ENCODE measurements around the gene HINT3. TPM values are rescaled to one million over a fixed set of nuclear protein-coding genes. Genes with fewer than 3 reads are reported as not detected.

The HINT3 gene
- total and polyA plus RNA-seq, 2 donors (not counting 3 experiments of a cell fraction or from before 2014, with no cell fraction given), result 1.8 to 8.4 TPM

GRCh38 chr6:125931733-125932450 is 24.7 kb upstream of the HINT3 start:
- DNase-seq (ENCODE audit: low read depth, low spot score), result peak; percentile 38
- no peak overlapping the region for H3K4me3 ChIP-seq (replicated peaks in 1 of 3; ENCODE audit: insufficient read depth in 1 of 3, low read depth in 1 of 3, low read length in 3 of 3)
- no peak overlapping the region for H3K9ac ChIP-seq (replicated peaks; ENCODE audit: extremely low read depth, insufficient read depth, low read length)
- H4K20me1 ChIP-seq (replicated peaks; ENCODE audit: control insufficient read depth, extremely low read depth, insufficient read depth, low read length), result no peaks in the 10 kb centered on the region
- no peaks in the 10 kb centered on the region for H3K27me3 ChIP-seq (ENCODE audit: control insufficient read depth in 2 of 2, insufficient read depth in 2 of 2, low read length in 2 of 2)
- dilution Hi-C loops (cut with MboI; ENCODE audit: extremely low pct_ligation_motif_present, low sequenced_read_pairs), result no loop called here
- no peaks in the 10 kb centered on the region for H3K9me1 ChIP-seq (replicated peaks; ENCODE audit: control insufficient read depth, extremely low read depth, insufficient read depth, low read length)
- POLR2A ChIA-PET, result no interaction called here
- peak; percentile 76 for FAIRE-seq
- H3K79me2 ChIP-seq (ENCODE audit: control insufficient read depth, insufficient read depth, low read length), result no peaks in the 10 kb centered on the region
- peaks cover 2 to 7% of the 10 kb centered on the region in 2 experiments for H3K36me3 ChIP-seq (ENCODE audit: control insufficient read depth in 2 of 2, extremely low read depth in 1 of 2, insufficient read depth in 2 of 2, low read length in 2 of 2)
- no peak overlapping the region for H3K4me2 ChIP-seq (ENCODE audit: insufficient read depth, low read length)
- H2AFZ ChIP-seq (ENCODE audit: low read depth, low read length), result no peak overlapping the region
- intact Hi-C loops (cut with micrococcal nuclease), result no loop called here
- no peak overlapping the region for H3K27ac ChIP-seq (ENCODE audit: insufficient read depth, low read depth, low read length)
- CTCF ChIA-PET, result interaction anchor here (0.9 to 1.1 kb wide), 4 partner anchors 14 to 24 kb away, joined by 3 to 5 read pairs (median 4); partner anchors contain the start of gene HINT3
- no peaks in the 10 kb centered on the region for H3K9me3 ChIP-seq (replicated peaks; ENCODE audit: control insufficient read depth, insufficient read depth, low read length)
- no TSS peak for BruUV-seq (replicated peaks)
- no peaks in the 10 kb centered on the region for H3K4me1 ChIP-seq (ENCODE audit: control insufficient read depth, extremely low read depth, insufficient read depth, low read length)
- TF ChIP-seq POLR2AphosphoS5 (IDR thresholded peaks at IDR 0.05; ENCODE audit: insufficient read depth, low read depth, low read length) (no peak), EZH2 (IDR thresholded peaks at IDR 0.05; ENCODE audit: borderline replicate concordance, low read depth, low read length, severe bottlenecking) (no peak), GATA2 (IDR thresholded peaks at IDR 0.05; ENCODE audit: insufficient read depth, insufficient read length, low read depth, low read length) (no peak), JUN (IDR thresholded peaks at IDR 0.05; ENCODE audit: borderline replicate concordance, insufficient read depth, insufficient read length, low read depth) (no peak), FOS (IDR thresholded peaks at IDR 0.05; ENCODE audit: borderline replicate concordance, insufficient read depth, low read length) (no peak), MYC (IDR thresholded peaks at IDR 0.05; ENCODE audit: low read depth, low read length) (no peak), POLR2A (IDR thresholded peaks at IDR 0.05; ENCODE audit: low read depth, low read length) (no peak)
- TF ChIP-seq, protein P1, sequence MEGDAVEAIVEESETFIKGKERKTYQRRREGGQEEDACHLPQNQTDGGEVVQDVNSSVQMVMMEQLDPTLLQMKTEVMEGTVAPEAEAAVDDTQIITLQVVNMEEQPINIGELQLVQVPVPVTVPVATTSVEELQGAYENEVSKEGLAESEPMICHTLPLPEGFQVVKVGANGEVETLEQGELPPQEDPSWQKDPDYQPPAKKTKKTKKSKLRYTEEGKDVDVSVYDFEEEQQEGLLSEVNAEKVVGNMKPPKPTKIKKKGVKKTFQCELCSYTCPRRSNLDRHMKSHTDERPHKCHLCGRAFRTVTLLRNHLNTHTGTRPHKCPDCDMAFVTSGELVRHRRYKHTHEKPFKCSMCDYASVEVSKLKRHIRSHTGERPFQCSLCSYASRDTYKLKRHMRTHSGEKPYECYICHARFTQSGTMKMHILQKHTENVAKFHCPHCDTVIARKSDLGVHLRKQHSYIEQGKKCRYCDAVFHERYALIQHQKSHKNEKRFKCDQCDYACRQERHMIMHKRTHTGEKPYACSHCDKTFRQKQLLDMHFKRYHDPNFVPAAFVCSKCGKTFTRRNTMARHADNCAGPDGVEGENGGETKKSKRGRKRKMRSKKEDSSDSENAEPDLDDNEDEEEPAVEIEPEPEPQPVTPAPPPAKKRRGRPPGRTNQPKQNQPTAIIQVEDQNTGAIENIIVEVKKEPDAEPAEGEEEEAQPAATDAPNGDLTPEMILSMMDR (IDR thresholded peaks at IDR 0.05; ENCODE audit: extremely low read depth in 1 of 2, insufficient read depth in 1 of 2, low read depth in 1 of 2, low read length in 2 of 2), result no peak
- TF ChIP-seq, protein P2, sequence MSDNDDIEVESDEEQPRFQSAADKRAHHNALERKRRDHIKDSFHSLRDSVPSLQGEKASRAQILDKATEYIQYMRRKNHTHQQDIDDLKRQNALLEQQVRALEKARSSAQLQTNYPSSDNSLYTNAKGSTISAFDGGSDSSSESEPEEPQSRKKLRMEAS (IDR thresholded peaks at IDR 0.05; ENCODE audit: insufficient read depth, insufficient read length), result no peak

Measured in endothelial cell of umbilical vein (primary cell).